ENCODE results near the gene FASTKD3. TPM values are rescaled to one million over a fixed set of nuclear protein-coding genes. Genes with fewer than 3 reads are reported as not detected.
"Not testable (repeated sequence)": the region's sequence is repeated elsewhere in the genome, so short reads cannot be mapped to it uniquely, and the experiment has no call there.

Gene FASTKD3, protein sequence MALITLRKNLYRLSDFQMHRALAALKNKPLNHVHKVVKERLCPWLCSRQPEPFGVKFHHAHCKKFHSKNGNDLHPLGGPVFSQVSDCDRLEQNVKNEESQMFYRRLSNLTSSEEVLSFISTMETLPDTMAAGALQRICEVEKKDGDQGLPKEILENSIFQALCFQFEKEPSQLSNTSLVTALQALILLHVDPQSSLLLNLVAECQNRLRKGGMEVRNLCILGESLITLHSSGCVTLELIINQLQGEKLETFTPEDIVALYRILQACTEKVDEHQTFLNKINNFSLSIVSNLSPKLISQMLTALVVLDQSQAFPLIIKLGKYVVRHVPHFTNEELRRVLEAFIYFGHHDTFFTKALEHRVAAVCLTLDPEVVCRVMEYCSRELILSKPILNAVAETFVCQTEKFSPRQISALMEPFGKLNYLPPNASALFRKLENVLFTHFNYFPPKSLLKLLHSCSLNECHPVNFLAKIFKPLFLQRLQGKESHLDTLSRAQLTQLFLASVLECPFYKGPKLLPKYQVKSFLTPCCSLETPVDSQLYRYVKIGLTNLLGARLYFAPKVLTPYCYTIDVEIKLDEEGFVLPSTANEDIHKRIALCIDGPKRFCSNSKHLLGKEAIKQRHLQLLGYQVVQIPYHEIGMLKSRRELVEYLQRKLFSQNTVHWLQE
- 8.9 TPM for total RNA-seq

DNA sequence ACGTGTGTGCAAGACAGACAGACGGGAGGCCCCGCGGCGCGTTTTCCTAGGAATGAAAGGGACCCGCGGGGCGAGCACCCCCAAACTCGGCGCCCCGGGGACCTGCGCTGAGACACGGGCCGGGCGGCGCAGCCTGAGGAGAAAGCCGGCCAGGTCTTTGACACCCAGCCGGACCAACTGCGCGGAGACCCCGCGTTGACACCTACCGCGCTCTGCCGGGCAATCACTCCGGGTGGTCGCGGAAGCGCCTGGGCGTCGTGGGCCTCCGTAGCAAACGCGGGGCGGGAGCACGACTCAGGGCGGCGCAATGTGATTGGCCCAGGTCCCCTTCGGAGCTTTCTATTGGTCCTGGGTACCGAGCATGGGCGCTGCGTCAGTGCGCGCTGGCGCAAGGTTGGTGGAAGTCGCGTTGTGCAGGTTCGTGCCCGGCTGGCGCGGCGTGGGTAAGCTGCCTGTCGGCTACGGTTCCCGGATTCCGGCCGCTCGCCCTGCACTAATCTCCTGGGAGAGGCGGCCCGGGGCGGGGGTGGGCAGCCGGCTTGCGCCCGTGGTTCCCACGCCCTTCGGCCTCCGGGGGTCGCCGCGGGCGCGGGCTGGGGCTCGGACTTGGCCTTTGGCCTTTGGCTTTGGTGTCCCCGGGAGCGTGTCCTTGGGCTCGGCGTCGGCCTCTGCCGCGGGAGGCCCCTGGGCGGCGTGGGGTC, at the start of gene FASTKD3, which contains the start of gene MTRR:
TSS of gene FASTKD3 (minus strand) at position 259 of the 701 bp plus-strand sequence. CDS start 948 bp downstream, outside the sequence.
TSS of gene MTRR (plus strand) at position 376 of the 701 bp plus-strand sequence. CDS start 1,647 bp downstream, outside the sequence.
- Histone ChIP-seq H3K4me3 (ENCODE audit: low read length in 3 of 3) (peak within 1 kb of the TSS; percentile 81 to 94 (median 85)), H3K27me3 (ENCODE audit: control insufficient read depth in 3 of 3, insufficient read depth in 3 of 3, low read length in 3 of 3) (no peaks in the 10 kb centered on the region), H3K27ac (ENCODE audit: low read depth, low read length) (peak within 1 kb of the TSS; percentile 79), H3K9me3 (ENCODE audit: control insufficient read depth in 3 of 3, low read length in 3 of 3) (no peaks in the 10 kb centered on the region), H3K36me3 (ENCODE audit: control insufficient read depth in 3 of 3, insufficient read depth in 3 of 3, low read length in 3 of 3) (peaks cover 0 to 13% (median 0%) of the 10 kb centered on the region in 3 donors), H3K4me1 (ENCODE audit: control insufficient read depth in 3 of 3, insufficient read depth in 3 of 3, low read length in 3 of 3) (peaks cover 12 to 33% (median 21%) of the 10 kb centered on the region in 3 donors), H3K9ac (ENCODE audit: low read depth in 1 of 3, low read length in 3 of 3) (peak within 1 kb of the TSS; percentile 82 to 91 (median 88))

DNA sequence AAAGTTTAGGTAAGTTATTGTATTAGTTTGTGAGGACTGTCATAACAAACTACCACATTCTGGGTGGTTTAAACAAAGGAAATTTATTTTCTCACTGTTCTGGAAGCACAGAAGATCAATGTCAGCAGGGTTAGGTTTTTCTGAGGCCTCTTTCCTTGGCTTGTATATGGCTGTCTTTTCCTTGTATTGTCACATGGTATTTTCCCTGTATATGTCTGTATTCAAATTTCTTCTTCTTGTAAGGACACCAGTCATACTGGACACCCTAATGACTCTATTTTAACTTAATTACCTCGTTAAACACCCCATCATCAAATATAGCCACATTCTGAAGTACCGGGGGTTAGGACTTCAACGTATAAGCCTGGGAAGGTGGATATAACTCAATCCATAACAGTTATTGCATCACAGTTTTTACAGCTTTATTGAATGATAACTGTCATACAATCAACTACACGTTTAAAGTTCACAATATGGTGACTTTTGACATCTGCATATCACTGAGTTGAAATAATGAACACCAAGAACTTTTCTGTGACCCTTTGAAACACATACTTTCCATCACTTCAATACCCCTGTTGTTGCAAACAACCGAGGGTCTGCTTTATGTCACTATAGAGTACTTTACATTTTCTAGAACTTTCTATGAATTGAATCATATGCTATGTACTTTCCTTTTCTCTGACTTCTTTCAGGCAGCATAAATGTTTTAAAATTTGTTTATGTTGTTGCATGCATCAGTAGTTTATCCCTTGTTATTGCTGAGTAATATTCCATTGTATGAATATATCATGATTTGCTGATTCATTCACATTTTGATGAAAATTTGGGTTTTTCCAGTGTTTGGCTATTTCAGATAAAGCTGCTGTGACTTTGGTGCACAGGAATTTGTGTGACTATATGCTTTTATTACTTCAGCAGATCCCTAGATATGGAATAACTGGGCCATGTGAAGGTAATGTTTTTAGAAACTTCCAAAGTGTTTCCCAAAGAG, 48.6 kb upstream of the FASTKD3 start:
- Histone ChIP-seq H3K27me3 (ENCODE audit: control insufficient read depth in 3 of 3, insufficient read depth in 3 of 3, low read length in 3 of 3) (no peaks in the 10 kb centered on the region), H3K27ac (ENCODE audit: low read depth, low read length) (no peak overlapping the region), H3K4me1 (ENCODE audit: control insufficient read depth in 3 of 3, insufficient read depth in 3 of 3, low read length in 3 of 3) (no peaks in the 10 kb centered on the region), H3K9me3 (ENCODE audit: control insufficient read depth in 3 of 3, low read length in 3 of 3) (no peaks in the 10 kb centered on the region), H3K4me3 (ENCODE audit: low read length in 3 of 3) (no peak overlapping the region), H3K36me3 (ENCODE audit: control insufficient read depth in 3 of 3, insufficient read depth in 3 of 3, low read length in 3 of 3) (no peaks in the 10 kb centered on the region), H3K9ac (ENCODE audit: low read depth in 1 of 3, low read length in 3 of 3) (no peak overlapping the region)

DNA sequence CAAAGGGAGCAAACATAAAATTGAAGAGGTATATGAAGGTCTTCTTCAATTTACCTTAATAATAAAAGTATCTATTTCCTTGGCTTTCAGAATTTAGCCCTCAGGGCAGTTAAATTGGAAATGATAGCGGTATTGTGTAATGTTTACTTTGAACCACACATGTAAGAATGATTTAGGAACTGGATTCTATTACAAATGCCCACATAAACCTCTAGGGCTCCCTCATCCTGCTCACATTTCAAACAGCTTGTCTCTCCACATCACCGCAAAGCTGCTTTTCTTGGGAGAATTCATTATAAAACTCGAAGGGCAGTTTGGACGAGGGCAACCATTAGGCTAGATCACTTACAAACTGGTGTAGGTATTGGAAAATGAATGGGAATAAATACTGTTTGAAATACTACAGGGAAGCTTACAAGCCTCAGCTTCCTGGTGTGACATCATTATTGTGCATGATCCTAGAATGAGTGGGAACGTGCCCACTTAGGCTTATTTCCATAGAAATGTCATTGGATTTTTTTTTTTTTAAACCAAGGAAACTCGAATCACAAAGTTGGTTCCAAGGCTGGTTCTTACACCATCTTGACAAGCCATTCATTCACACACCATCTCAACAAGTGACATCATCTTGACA, 47.5 kb upstream of the FASTKD3 start:
- Histone ChIP-seq H3K9ac (ENCODE audit: low read depth in 1 of 3, low read length in 3 of 3) (no peak overlapping the region), H3K27ac (ENCODE audit: low read depth, low read length) (no peak overlapping the region), H3K36me3 (ENCODE audit: control insufficient read depth in 3 of 3, insufficient read depth in 3 of 3, low read length in 3 of 3) (no peaks in the 10 kb centered on the region), H3K4me1 (ENCODE audit: control insufficient read depth in 3 of 3, insufficient read depth in 3 of 3, low read length in 3 of 3) (no peaks in the 10 kb centered on the region), H3K9me3 (ENCODE audit: control insufficient read depth in 3 of 3, low read length in 3 of 3) (no peaks in the 10 kb centered on the region), H3K27me3 (ENCODE audit: control insufficient read depth in 3 of 3, insufficient read depth in 3 of 3, low read length in 3 of 3) (no peaks in the 10 kb centered on the region), H3K4me3 (ENCODE audit: low read length in 3 of 3) (no peak overlapping the region)

DNA sequence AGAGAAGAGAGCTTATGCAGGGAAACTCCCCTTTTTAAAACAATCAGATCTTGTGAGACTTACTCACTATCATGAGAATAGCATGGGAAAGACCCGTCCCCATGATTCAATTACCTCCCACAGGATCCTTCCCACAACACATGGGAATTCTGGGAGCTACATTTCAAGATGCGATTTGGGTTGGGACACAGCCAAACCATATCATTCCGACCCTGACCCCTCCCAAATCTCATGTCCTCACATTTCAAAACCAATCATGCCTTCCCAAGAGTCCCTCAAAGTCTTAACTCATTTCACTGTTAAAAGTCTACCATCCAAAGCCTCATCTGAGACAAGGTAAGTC, 42.6 kb upstream of the FASTKD3 start:
- H3K4me1 ChIP-seq (ENCODE audit: control insufficient read depth in 3 of 3, insufficient read depth in 3 of 3, low read length in 3 of 3); H3K27ac ChIP-seq (ENCODE audit: low read depth, low read length); H3K9ac ChIP-seq (ENCODE audit: low read depth in 1 of 3, low read length in 3 of 3); H3K27me3 ChIP-seq (ENCODE audit: control insufficient read depth in 3 of 3, insufficient read depth in 3 of 3, low read length in 3 of 3); H3K9me3 ChIP-seq (ENCODE audit: control insufficient read depth in 3 of 3, low read length in 3 of 3); H3K4me3 ChIP-seq (ENCODE audit: low read length in 3 of 3); H3K36me3 ChIP-seq (ENCODE audit: control insufficient read depth in 3 of 3, insufficient read depth in 3 of 3, low read length in 3 of 3): not testable (repeated sequence)

DNA sequence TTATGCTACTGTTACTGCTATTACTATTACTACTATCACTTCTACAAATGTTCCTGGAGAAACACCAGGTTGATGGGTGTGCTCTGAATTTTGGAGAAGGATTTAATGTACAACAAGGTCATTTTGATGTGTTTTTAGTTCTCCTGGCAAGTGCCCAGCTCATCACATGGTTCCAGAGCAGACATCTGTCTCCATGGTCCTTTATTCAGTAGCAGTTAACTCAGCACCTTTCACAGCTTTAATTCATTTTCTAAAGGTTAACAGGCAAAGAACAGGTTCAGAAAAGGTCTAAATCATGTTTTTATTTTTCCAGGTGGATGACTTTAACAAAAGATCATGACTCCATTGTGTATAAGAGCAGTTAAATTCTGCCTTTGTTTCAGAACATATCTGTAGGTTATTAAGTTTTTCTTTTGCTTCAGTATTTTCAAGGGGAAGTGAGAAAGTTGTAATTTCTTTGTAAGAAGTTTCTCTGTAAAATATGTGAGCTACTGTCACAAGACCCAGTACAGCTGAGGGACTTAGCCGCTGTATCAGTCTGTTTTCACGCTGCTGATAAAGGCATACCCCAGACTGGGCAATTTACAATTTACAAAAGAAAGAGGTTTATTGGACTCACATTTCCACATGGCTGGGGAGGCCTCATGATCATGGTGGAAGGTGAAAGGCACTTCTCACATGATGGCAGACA, 42.1 kb upstream of the FASTKD3 start:
- H3K9me3 ChIP-seq (ENCODE audit: control insufficient read depth in 3 of 3, low read length in 3 of 3) = peaks cover 0 to 3% (median 0%) of the 10 kb centered on the region in 3 donors

DNA sequence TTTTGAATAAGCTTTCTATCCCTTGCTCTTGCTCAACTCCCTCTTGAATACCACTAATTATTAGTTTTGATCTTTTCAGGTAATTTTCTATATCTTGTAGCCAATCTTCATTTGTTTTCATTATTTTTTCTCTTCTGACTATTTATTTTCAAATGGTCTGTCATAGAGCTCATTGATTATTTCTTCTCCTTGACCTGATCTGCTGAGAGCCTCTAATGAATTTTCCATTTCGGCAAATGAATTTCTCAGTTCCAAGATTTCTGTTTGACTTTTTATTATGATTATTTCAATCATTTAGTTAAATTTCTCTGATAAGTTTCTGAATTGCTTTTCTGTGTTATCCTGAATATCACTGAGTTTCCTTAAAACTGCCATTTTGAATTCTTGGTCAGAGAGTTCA, 39.5 kb upstream of the FASTKD3 start:
- Histone ChIP-seq H3K36me3 (ENCODE audit: control insufficient read depth in 3 of 3, insufficient read depth in 3 of 3, low read length in 3 of 3) (peaks cover 3 to 8% (median 4%) of the 10 kb centered on the region in 3 donors), H3K27me3 (ENCODE audit: control insufficient read depth in 3 of 3, insufficient read depth in 3 of 3, low read length in 3 of 3) (no peaks in the 10 kb centered on the region), H3K9ac (ENCODE audit: low read depth in 1 of 3, low read length in 3 of 3) (no peak overlapping the region), H3K4me3 (ENCODE audit: low read length in 3 of 3) (no peak overlapping the region), H3K27ac (ENCODE audit: low read depth, low read length) (no peak overlapping the region), H3K9me3 (ENCODE audit: control insufficient read depth in 3 of 3, low read length in 3 of 3) (peaks cover 0 to 3% (median 0%) of the 10 kb centered on the region in 3 donors), H3K4me1 (ENCODE audit: control insufficient read depth in 3 of 3, insufficient read depth in 3 of 3, low read length in 3 of 3) (no peaks in the 10 kb centered on the region)

More for the DNA sequence above, 42.1 kb upstream of the FASTKD3 start:
- H3K4me3 ChIP-seq (ENCODE audit: low read length in 3 of 3) = no peak overlapping the region
- peaks cover 3 to 8% (median 3%) of the 10 kb centered on the region in 3 donors for H3K36me3 ChIP-seq (ENCODE audit: control insufficient read depth in 3 of 3, insufficient read depth in 3 of 3, low read length in 3 of 3)
- H3K4me1 ChIP-seq (ENCODE audit: control insufficient read depth in 3 of 3, insufficient read depth in 3 of 3, low read length in 3 of 3) = no peaks in the 10 kb centered on the region
- no peak overlapping the region for H3K27ac ChIP-seq (ENCODE audit: low read depth, low read length)
- H3K9ac ChIP-seq (ENCODE audit: low read depth in 1 of 3, low read length in 3 of 3) = no peak overlapping the region
- H3K27me3 ChIP-seq (ENCODE audit: control insufficient read depth in 3 of 3, insufficient read depth in 3 of 3, low read length in 3 of 3) = no peaks in the 10 kb centered on the region

DNA sequence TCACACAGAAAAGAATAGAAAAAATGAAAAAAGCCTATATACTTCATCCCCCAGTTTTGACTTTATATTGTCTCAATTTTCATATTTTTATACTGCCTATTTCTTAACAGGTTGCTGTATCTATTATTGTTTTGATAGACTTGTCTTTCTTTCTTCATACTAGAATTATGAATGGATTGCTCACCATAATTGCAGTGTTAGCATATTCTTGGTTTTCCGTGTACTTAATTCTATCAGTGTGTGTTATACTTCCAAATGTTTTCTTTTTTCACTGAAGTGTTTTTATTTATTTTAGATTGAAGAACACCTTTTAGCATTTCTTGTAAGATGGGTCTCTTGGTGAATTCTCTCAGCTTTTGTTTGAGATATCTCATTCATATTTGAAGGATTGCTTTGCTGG, 38.8 kb upstream of the FASTKD3 start:
- Histone ChIP-seq H3K4me1 (ENCODE audit: control insufficient read depth in 3 of 3, insufficient read depth in 3 of 3, low read length in 3 of 3) (no peaks in the 10 kb centered on the region), H3K27me3 (ENCODE audit: control insufficient read depth in 3 of 3, insufficient read depth in 3 of 3, low read length in 3 of 3) (no peaks in the 10 kb centered on the region), H3K9me3 (ENCODE audit: control insufficient read depth in 3 of 3, low read length in 3 of 3) (peaks cover 0 to 3% (median 0%) of the 10 kb centered on the region in 3 donors), H3K9ac (ENCODE audit: low read depth in 1 of 3, low read length in 3 of 3) (no peak overlapping the region), H3K4me3 (ENCODE audit: low read length in 3 of 3) (no peak overlapping the region), H3K27ac (ENCODE audit: low read depth, low read length) (no peak overlapping the region), H3K36me3 (ENCODE audit: control insufficient read depth in 3 of 3, insufficient read depth in 3 of 3, low read length in 3 of 3) (peaks cover 3 to 9% (median 8%) of the 10 kb centered on the region in 3 donors)

DNA sequence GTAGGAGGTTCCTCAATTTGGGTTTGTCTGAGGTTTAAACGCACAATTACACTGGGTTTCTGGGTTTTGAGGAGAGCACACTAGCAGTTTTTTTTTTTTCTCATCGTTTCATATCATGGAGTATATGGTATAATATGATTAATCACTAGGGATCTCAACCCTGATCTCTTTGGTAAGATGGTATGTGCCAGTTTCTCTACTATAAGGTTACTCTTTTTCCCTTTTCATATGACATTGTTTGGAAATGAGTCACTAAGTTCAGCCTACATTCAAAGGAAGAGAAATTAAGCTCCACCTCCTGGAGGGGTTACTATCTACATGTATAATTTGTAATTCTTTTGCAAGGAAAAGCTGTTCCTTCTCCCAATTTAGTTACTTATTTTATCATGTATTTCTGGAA, 35.3 kb upstream of the FASTKD3 start:
- peaks cover 10 to 36% (median 31%) of the 10 kb centered on the region in 3 donors for H3K36me3 ChIP-seq (ENCODE audit: control insufficient read depth in 3 of 3, insufficient read depth in 3 of 3, low read length in 3 of 3)
- H3K9me3 ChIP-seq (ENCODE audit: control insufficient read depth in 3 of 3, low read length in 3 of 3) = peaks cover 0 to 3% (median 0%) of the 10 kb centered on the region in 3 donors
- H3K9ac ChIP-seq (ENCODE audit: low read depth in 1 of 3, low read length in 3 of 3) = no peak overlapping the region
- H3K27ac ChIP-seq (ENCODE audit: low read depth, low read length) = no peak overlapping the region
- H3K4me3 ChIP-seq (ENCODE audit: low read length in 3 of 3) = no peak overlapping the region
- no peaks in the 10 kb centered on the region for H3K4me1 ChIP-seq (ENCODE audit: control insufficient read depth in 3 of 3, insufficient read depth in 3 of 3, low read length in 3 of 3)
- H3K27me3 ChIP-seq (ENCODE audit: control insufficient read depth in 3 of 3, insufficient read depth in 3 of 3, low read length in 3 of 3) = no peaks in the 10 kb centered on the region
